Duodenal mucosa (tissue), 2 donors: ENCODE results near the gene SAMD14.

Experiments
- H3K27ac ChIP-seq: one replicate; pipeline ENCODE4 v1.7.0; 2013; ENCODE audit warnings: low read depth, low read length
- H3K27me3 ChIP-seq, 2 donors: one replicate each; pipeline ENCODE4 v1.7.0; 2013; ENCODE audit warnings: low read length in 2 of 2, control low read depth in 1 of 2; ENCODE audit not compliant: insufficient read depth in 2 of 2, control insufficient read depth in 1 of 2
- H3K36me3 ChIP-seq, 2 donors: one replicate each; pipeline ENCODE4 v1.7.0; 2013; ENCODE audit warnings: low read length in 2 of 2, control low read depth in 1 of 2; ENCODE audit not compliant: insufficient read depth in 2 of 2, control insufficient read depth in 1 of 2
- H3K4me1 ChIP-seq, 2 donors: one replicate each; pipeline ENCODE4 v1.7.0; 2013; ENCODE audit warnings: low read length in 2 of 2, control low read depth in 1 of 2; ENCODE audit not compliant: insufficient read depth in 2 of 2, control insufficient read depth in 1 of 2
- H3K4me3 ChIP-seq, 2 donors: one replicate each; pipeline ENCODE4 v1.7.0; 2013; ENCODE audit warnings: low read length in 2 of 2, low read depth in 1 of 2
- H3K9ac ChIP-seq, 2 donors: one replicate each; pipeline ENCODE4 v1.7.0; 2013; ENCODE audit warnings: low read length in 2 of 2, low read depth in 1 of 2
- H3K9me3 ChIP-seq, 2 donors: one replicate each; pipeline ENCODE4 v1.7.0; 2013; ENCODE audit warnings: low read length in 2 of 2, control low read depth in 1 of 2; ENCODE audit not compliant: control insufficient read depth in 1 of 2

The SAMD14 gene

DNA sequence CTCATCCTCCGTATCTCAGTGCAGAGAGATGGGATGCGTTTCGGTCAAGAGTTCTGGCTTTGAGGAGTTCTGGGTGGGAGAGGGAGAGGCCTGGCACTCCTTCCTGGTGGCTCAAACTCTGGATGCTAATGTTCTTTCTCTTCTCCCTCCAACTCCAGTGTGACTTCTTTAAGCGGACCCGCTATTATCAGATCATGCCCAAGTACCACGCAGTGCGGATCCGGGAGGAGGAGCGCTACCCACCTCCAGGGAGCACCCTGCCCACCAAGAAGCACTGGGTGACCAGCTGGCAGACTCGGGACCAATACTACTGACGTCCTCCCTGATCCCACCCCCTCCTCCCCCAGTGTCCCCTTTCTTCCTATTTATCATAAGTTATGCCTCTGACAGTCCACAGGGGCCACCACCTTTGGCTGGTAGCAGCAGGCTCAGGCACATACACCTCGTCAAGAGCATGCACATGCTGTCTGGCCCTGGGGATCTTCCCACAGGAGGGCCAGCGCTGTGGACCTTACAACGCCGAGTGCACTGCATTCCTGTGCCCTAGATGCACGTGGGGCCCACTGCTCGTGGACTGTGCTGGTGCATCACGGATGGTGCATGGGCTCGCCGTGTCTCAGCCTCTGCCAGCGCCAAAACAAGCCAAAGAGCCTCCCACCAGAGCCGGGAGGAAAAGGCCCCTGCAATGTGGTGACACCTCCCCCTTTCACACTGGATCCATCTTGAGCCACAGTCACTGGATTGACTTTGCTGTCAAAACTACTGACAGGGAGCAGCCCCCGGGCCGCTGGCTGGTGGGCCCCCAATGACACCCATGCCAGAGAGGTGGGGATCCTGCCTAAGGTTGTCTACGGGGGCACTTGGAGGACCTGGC, 40.8 kb downstream of the SAMD14 start:
- H3K4me3 ChIP-seq: no peak overlapping the region
- peaks cover 0 to 4% of the 10 kb centered on the region in 2 donors for H3K4me1 ChIP-seq
- no peak overlapping the region for H3K9ac ChIP-seq
- H3K27ac ChIP-seq: no peak overlapping the region
- no peaks in the 10 kb centered on the region for H3K27me3 ChIP-seq
- no peaks in the 10 kb centered on the region for H3K9me3 ChIP-seq
- peaks cover 3 to 20% of the 10 kb centered on the region in 2 donors for H3K36me3 ChIP-seq

DNA sequence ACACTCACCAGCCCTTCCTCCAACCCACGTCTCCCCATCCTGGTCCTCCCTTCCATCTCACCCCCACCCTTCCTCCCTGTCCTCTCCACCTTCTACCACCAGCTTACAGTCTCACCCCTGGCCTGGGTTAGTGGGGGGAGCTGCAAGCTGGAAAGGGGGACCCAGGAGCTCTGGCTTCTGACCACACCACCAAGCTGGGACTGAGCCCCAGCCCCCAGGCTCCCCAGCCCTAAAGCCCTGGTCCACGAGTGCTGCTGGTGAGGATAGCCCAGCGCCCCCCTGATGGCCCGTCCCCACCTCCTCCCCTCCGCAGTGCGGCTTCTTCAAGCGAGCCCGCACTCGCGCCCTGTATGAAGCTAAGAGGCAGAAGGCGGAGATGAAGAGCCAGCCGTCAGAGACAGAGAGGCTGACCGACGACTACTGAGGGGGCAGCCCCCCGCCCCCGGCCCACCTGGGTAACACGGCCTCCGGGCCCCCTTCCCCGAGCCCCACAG, 42.0 kb downstream of the SAMD14 start:
- H3K4me1 ChIP-seq: no peaks in the 10 kb centered on the region
- H3K36me3 ChIP-seq: peaks cover 3 to 20% of the 10 kb centered on the region in 2 donors
- H3K27me3 ChIP-seq: no peaks in the 10 kb centered on the region
- no peak overlapping the region for H3K4me3 ChIP-seq
- no peaks in the 10 kb centered on the region for H3K9me3 ChIP-seq
- H3K9ac ChIP-seq: no peak overlapping the region
- no peak overlapping the region for H3K27ac ChIP-seq

DNA sequence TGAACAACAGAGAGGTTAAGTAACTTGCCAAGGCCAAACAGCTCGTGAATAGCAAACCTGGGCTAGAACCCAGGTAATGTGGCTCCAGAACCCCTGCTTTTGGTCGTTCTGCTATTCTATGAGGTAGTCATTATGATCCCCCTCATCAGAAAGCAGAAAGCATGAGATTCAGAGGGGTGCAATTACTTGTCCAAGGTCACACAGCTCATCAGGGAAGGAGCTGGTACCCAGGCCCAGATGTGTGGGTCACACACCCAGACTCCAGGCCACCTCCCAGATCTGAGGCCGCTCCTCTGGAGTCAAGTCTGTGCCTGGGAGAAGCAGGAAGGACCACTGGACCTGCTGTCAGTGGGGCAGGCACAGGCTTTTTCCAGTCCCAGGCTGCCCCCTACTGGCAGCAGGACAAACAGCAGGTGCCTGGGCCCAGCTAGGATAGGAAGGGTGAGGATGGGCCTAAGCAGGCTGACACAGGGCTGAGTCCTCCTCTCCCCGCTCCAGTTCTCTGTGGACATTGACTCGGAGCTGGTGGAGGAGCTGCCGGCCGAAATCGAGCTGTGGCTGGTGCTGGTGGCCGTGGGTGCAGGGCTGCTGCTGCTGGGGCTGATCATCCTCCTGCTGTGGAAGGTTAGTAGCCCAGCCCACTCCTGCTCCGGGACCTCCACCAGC, 42.6 kb downstream of the SAMD14 start:
- Histone ChIP-seq H3K4me3 (no peak overlapping the region), H3K27me3 (no peaks in the 10 kb centered on the region), H3K27ac (no peak overlapping the region), H3K9ac (no peak overlapping the region), H3K9me3 (no peaks in the 10 kb centered on the region), H3K4me1 (no peaks in the 10 kb centered on the region), H3K36me3 (peaks cover 3 to 20% of the 10 kb centered on the region in 2 donors)

DNA sequence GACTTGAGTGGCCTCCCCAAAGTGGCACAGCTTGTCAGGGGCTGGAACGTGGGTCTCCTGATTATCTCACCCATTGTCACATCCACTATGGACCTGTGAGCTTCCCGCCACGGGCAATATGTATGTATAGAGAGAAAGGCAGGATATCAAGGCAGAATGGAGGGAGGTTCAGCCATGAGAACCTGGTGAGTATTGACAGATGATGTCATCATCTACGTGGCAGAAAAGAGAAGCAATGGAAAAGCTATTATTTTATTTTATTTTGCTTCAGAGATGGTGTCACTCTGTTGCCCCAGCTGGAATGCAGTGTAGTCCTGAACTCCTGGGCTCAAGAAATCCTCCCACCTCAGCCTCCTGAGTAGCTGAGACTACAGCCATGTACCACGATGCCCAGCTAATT, 48.2 kb downstream of the SAMD14 start:
- Histone ChIP-seq H3K27me3 (no peaks in the 10 kb centered on the region), H3K27ac (no peak overlapping the region), H3K4me1 (peaks cover 7 to 14% of the 10 kb centered on the region in 2 donors), H3K4me3 (no peak overlapping the region), H3K36me3 (peaks cover 32 to 50% of the 10 kb centered on the region in 2 donors), H3K9me3 (no peaks in the 10 kb centered on the region), H3K9ac (no peak overlapping the region)

GRCh38 chr17:50080827-50081226, 49.1 kb downstream of the SAMD14 start:
- no peak overlapping the region for H3K27ac ChIP-seq
- peaks cover 32 to 58% of the 10 kb centered on the region in 2 donors for H3K36me3 ChIP-seq
- H3K27me3 ChIP-seq: no peaks in the 10 kb centered on the region
- peaks cover 7 to 14% of the 10 kb centered on the region in 2 donors for H3K4me1 ChIP-seq
- no peak overlapping the region for H3K4me3 ChIP-seq
- no peaks in the 10 kb centered on the region for H3K9me3 ChIP-seq
- no peak overlapping the region for H3K9ac ChIP-seq

GRCh38 chr17:50080096-50080480, 49.9 kb downstream of the SAMD14 start:
- Histone ChIP-seq H3K9ac (no peak overlapping the region), H3K27ac (no peak overlapping the region), H3K36me3 (peaks cover 36 to 66% of the 10 kb centered on the region in 2 donors)

DNA sequence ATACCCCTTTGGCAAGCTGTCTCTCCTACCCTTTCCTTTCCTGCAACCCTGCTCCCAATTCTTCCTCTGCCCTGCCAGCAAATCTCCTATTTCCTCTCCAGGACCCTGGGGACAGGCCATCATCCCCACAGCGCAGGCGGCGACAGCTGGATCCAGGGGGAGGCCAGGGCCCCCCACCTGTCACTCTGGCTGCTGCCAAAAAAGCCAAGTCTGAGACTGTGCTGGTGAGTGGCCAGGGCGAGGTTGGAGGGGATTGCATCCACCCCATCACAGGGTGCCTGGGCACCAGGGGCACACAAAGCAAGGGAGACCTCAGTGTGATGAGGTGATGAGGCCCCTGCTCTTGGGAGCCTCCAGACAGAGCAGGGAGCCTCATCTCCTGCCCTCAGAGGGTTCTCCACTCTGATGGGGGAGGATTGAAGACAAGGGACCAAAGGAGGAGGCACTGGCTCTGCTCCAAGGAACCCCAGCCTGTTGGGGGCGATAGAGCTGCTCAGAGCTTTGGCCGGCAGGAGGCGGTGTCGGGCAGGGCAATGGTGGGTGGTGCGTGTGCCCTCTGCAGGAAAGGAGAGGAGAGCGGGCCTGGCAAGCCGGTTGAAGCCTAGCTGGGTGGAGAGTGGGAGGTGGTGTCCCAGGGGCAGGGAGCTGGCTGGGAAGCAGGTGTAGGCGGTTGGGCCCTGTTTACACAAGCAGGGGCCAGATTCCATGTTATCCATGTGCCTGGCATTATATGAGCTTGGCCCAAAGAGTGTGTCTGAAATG, 50.4 kb downstream of the SAMD14 start:
- Histone ChIP-seq H3K27me3 (no peaks in the 10 kb centered on the region), H3K36me3 (peaks cover 41 to 71% of the 10 kb centered on the region in 2 donors), H3K9ac (no peak overlapping the region), H3K4me3 (no peak overlapping the region), H3K4me1 (peaks cover 7 to 14% of the 10 kb centered on the region in 2 donors), H3K27ac (no peak overlapping the region), H3K9me3 (no peaks in the 10 kb centered on the region)

More at GRCh38 chr17:50080096-50080480, 49.9 kb downstream of the SAMD14 start:
- H3K4me1 ChIP-seq: peaks cover 7 to 14% of the 10 kb centered on the region in 2 donors
- H3K27me3 ChIP-seq: no peaks in the 10 kb centered on the region
- H3K4me3 ChIP-seq: no peak overlapping the region
- H3K9me3 ChIP-seq: no peaks in the 10 kb centered on the region

DNA sequence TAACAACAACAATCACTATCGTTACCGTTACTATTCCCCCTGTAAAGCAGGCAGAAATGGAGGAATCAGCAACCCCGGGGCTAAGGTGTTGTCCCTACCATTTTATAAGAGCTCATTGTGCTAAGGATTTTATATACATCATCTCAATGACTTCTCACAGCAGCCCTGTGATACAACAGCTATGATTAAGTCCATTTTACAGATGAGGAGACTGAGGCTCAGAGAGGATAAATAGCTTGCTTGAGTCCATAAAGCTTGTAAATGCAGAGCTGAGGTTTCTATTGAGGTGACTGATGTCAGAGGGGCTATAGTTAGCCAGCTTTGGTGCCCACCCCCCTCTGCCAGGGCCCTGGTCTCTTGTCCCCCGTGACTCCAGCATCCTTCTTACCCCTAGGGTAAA, 51.5 kb downstream of the SAMD14 start:
- no peak overlapping the region for H3K9ac ChIP-seq
- H3K4me1 ChIP-seq: peaks cover 7 to 14% of the 10 kb centered on the region in 2 donors
- no peaks in the 10 kb centered on the region for H3K27me3 ChIP-seq
- H3K36me3 ChIP-seq: peaks cover 51 to 81% of the 10 kb centered on the region in 2 donors
- H3K27ac ChIP-seq: no peak overlapping the region
- H3K9me3 ChIP-seq: no peaks in the 10 kb centered on the region
- H3K4me3 ChIP-seq: no peak overlapping the region

DNA sequence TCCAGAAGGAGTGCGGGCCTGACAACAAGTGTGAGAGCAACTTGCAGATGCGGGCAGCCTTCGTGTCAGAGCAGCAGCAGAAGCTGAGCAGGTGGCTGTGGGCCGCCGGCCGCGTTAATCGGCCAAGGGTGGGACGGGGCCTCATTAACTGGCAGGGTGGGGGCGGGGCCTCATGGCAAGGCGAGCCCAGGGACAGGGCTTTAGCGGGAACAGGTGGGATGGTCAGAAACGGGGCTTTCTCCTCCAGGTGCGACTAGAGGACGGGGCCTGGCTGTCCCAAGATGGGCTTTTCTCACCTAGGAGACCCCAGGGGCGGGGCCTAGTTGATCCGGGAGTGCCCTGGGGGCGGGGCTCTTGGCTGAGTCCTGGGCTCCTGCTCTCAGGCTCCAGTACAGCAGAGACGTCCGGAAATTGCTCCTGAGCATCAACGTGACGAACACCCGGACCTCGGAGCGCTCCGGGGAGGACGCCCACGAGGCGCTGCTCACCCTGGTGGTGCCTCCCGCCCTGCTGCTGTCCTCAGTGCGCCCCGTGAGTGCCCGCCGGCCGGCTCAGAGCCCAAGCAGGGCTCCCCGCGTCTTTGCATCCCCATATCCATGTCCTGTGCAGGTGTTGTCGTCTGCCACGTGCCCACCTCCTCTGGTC, 53.2 kb downstream of the SAMD14 start:
- H3K9me3 ChIP-seq: no peaks in the 10 kb centered on the region

More for the DNA sequence above, 53.2 kb downstream of the SAMD14 start:
- Histone ChIP-seq H3K4me3 (no peak overlapping the region), H3K4me1 (peaks cover 7 to 14% of the 10 kb centered on the region in 2 donors), H3K27ac (no peak overlapping the region), H3K36me3 (peaks cover 63 to 96% of the 10 kb centered on the region in 2 donors), H3K27me3 (no peaks in the 10 kb centered on the region), H3K9ac (no peak overlapping the region)
